Fibroblast of villous mesenchyme (primary cell): ENCODE data around the gene NHSL1. TPM values are rescaled to one million over a fixed set of nuclear protein-coding genes. Genes with fewer than 3 reads are reported as not detected.

ENCODE experiments used
- DNase-seq: peaks from one replicate; pipeline ENCODE4 v3.0.0-alpha.2; 2010; ENCODE audit warnings: low read depth
- H3K4me3 ChIP-seq: 2 replicates; pipeline ENCODE4 v1.5.1; 2011; ENCODE audit warnings: low read depth, mild to moderate bottlenecking, low read length
- total RNA-seq: library from RNA; depleted of rRNA; stranded (reverse); fragments of >200 nt; gene quantifications from 2 replicates; pipeline ENCODE4 v1.2.3, GENCODE V29; 2012
- TF ChIP-seq, protein P1 (sequence below): IDR thresholded peaks from 2 replicates; pipeline ENCODE4 v1.5.1; 2012; ENCODE audit warnings: low read depth, mild to moderate bottlenecking, low read length; ENCODE audit not compliant: insufficient read depth

The NHSL1 gene
- total RNA-seq, 1 donor: 4.7 TPM

GRCh38 chr6:138540468-138540867 is 41.2 kb upstream of the NHSL1 start:
- no peak overlapping the region for H3K4me3 ChIP-seq
- DNase-seq: peak; percentile 91
- TF ChIP-seq, protein P1, sequence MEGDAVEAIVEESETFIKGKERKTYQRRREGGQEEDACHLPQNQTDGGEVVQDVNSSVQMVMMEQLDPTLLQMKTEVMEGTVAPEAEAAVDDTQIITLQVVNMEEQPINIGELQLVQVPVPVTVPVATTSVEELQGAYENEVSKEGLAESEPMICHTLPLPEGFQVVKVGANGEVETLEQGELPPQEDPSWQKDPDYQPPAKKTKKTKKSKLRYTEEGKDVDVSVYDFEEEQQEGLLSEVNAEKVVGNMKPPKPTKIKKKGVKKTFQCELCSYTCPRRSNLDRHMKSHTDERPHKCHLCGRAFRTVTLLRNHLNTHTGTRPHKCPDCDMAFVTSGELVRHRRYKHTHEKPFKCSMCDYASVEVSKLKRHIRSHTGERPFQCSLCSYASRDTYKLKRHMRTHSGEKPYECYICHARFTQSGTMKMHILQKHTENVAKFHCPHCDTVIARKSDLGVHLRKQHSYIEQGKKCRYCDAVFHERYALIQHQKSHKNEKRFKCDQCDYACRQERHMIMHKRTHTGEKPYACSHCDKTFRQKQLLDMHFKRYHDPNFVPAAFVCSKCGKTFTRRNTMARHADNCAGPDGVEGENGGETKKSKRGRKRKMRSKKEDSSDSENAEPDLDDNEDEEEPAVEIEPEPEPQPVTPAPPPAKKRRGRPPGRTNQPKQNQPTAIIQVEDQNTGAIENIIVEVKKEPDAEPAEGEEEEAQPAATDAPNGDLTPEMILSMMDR: no peak

GRCh38 chr6:138539876-138540275 is 40.6 kb upstream of the NHSL1 start:
- no peak overlapping the region for H3K4me3 ChIP-seq
- DNase-seq: no peak
- TF ChIP-seq, protein P1: no peak

GRCh38 chr6:138538390-138539031 is 39.2 kb upstream of the NHSL1 start:
- DNase-seq: peak; percentile 58
- H3K4me3 ChIP-seq: no peak overlapping the region
- TF ChIP-seq, protein P1: no peak

- H3K4me3 ChIP-seq: no peak overlapping the region
- TF ChIP-seq, protein P1: no peak
- DNase-seq: no peak
Observed at GRCh38 chr6:138537106-138537505, 37.8 kb upstream of the NHSL1 start.

DNA sequence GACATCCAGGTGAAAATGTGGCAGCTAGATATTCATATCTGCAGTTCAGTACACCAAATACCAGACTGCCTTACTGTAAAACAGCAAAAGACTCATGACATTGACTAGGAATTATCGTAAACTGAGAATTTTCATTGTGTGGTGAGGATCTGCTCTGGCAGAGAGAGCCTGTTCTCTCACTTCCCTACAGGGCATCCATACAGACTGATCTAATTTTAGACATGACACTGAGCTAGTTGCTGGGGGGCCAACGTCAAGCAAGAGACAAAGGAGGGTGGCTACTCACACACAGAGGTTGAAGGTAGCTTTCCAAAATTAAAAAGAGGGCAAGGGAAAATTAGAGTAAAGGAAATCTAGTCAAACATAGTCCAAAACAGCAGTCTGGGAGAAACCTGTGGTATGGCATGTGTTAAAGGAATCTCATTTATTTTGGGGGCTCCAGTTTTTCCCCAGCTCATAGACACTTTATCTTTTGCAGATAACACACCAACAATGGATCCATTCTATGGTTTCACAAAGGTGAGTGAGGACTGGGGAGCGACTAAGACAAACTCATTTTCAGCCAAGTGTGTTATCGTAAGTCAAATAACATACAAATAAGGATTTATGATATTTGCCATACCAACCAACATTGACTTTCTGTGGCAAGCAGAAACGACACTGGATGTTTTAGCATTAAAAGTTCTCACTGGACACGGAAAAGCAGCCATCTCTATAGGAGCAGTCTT is 36.6 kb upstream of the NHSL1 start:
- no peak for DNase-seq
- no peak overlapping the region for H3K4me3 ChIP-seq
- TF ChIP-seq, protein P1: no peak

GRCh38 chr6:138533667-138534066 is 34.4 kb upstream of the NHSL1 start:
- H3K4me3 ChIP-seq: no peak overlapping the region
- DNase-seq: no peak
- TF ChIP-seq, protein P1: no peak

- no peak for DNase-seq
- H3K4me3 ChIP-seq: no peak overlapping the region
- TF ChIP-seq, protein P1: no peak
Observed at GRCh38 chr6:138531387-138531786, 32.1 kb upstream of the NHSL1 start.
